Hematopoietic multipotent progenitor cell treated with erythropoietin and hydrocortisone succinate and interleukin-3 and kit ligand, for 15 days (in vitro differentiated cells): ENCODE results near the gene UROD.
"Not testable (repeated sequence)": the region's sequence is repeated elsewhere in the genome, so short reads cannot be mapped to it uniquely, and the experiment has no call there.

Experiments used
- DNase-seq: peaks from one replicate; pipeline ENCODE4 v3.0.0-alpha.2; 2015; ENCODE audit warnings: low spot score

The UROD gene

DNA sequence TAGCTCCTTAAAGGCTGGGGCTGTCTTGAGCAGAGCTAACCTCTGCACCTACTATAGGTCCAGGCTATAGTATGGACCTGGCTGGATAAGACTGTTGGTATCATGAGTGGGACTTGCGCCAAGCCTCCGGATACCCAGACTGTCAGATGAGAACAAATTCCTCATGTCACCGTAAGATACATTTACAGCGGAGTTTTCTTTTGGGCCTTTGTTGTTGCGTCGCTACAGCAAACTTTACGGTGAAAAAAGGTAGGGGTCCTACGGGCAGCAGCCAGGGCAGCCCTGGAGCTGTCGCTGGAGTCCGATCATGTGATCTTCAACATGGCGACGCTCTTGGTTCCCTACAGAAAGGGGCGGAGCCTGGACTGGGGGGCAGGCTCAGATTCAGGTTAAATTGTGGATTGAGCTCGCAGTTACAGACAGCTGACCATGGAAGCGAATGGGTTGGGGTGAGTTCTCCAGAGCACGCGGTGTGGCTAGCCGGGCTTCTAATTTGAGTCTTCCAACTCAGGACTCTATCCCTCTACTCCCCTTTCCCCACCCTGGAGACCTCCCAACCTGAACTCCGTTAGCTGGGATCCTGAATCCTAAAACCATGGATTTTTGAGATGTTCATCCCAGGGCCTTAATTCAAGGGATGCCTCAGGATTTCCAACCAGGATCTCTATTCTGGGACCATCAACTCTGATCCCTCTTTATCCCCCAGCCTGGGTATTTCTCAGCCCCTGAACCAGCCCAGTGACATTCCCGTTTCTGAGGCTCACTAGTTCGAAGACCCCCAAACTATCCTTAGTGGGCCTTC is at the start of gene UROD:
UROD (plus strand) TSS at position 418 of the 802 bp plus-strand sequence; CDS start at position 430, 12 bp downstream.
- peak; percentile 98 for DNase-seq

DNA sequence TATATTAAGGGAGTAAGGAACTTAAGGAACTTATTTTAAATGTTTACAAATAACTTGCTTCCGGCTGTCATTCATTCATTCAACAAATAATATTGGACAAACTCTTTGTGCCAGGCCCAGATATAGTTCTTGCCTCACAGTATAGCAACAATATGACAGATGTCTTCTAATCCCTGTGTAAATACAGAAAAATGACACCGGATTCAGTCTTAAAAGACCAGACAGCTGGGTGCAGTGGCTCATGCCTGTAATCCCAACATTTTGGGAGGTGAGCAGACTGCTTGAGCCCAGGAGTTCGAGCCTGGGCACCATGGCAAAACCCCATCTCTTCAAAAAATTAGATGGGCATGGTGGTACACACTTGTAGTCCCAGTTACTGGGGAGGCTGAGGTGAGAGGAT is 49.3 kb upstream of the UROD start:
- DNase-seq, result no peak

DNA sequence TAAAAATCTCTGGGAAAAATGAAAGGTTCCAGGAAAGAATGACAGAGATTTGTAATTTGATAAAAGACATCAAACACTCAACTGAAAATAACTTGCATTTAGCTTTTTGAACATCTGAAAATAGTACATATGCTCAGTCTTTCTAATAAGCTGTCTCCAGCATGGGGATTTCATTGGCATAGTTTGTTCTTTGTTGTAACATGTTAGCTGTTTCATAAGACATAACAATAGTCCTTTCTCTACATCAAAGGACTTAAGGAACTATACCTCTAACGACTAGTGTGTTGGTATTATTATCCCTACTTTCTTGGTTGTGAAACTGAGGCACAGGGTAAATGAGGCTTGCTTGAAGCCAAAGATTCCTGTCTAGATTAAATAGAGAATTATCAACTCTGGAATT is 47.7 kb upstream of the UROD start:
- DNase-seq, result no peak

DNA sequence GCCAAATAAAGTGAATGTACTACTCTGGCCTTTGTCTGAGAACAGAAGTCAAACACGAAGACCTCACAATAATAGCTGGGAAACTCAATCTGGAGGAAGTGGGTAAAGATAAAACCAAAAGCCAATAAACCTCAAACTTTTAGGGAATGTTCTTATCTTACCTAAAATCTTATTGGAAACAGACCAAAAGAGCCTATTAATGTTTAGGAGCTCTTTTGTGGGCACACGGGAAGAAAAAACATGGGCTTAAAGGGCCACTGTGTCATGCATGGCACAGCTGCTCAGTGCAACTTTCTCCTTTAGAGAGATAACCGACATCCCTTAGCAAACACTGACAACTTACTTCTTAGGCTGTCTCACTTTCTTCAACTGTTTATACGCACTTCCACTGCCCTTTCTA is 41.7 kb upstream of the UROD start:
- DNase-seq, result no peak

- no peak for DNase-seq
Observed at GRCh38 chr1:44973645-44974044, 38.4 kb upstream of the UROD start.

GRCh38 chr1:44976252-44976651 is 35.8 kb upstream of the UROD start:
- no peak for DNase-seq

- not testable (repeated sequence) for DNase-seq
Observed at GRCh38 chr1:44977372-44977771, 34.7 kb upstream of the UROD start.

- peak; percentile 57 for DNase-seq
Observed at GRCh38 chr1:44985747-44986359, 26.2 kb upstream of the UROD start.

DNA sequence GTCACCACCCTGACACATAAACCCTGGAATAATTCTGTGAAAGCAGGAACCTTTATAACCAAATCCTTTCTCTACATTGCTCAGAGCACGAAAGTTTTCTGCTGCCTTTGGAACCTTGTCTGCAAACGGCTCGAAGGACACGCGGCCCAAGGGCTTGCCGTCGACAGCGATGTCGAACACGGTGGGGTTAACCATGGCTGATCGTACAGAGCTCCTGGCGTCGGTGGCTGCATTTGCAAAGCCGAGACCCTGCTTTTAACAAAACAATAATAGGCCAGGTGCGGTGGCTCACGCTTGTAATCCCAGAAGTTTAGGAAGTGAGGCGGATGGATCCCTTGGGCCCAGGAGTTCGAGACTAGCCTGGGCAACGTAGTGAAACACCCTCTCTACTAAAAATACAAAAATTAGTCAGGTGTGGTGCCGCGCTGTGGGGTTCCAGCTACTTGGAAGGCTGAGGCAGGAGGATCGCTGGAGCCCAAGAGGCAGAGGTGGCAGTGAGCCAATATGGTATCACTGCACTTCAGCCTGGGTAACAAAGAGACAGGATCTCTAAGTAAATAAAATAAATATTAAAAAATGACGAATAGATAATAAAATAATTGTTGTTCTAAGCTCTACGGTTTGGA is 23.4 kb upstream of the UROD start:
- no peak for DNase-seq

- DNase-seq, result no peak
Observed at GRCh38 chr1:44994309-44994898, 17.6 kb upstream of the UROD start.

- no peak for DNase-seq
Observed at GRCh38 chr1:44995467-44996238, 16.4 kb upstream of the UROD start.

DNA sequence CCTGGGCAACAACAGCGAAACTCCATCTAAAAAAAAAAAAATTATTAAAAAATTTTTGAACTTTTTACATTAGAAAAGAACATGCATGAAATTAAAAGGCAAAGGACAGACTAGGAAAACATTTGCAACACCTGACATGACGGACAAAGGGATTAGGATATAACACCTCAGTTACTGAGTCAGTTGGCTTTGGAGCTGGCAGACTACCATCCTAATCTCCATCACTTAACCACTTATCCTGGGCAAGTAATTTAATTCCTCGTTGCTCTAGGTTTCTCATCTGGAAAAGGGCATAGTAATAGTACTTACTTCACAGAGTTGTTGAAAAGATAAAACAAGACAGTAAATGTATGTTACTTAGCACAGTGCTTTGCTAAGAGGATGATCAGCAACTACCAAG is 12.8 kb upstream of the UROD start:
- DNase-seq, result no peak

DNA sequence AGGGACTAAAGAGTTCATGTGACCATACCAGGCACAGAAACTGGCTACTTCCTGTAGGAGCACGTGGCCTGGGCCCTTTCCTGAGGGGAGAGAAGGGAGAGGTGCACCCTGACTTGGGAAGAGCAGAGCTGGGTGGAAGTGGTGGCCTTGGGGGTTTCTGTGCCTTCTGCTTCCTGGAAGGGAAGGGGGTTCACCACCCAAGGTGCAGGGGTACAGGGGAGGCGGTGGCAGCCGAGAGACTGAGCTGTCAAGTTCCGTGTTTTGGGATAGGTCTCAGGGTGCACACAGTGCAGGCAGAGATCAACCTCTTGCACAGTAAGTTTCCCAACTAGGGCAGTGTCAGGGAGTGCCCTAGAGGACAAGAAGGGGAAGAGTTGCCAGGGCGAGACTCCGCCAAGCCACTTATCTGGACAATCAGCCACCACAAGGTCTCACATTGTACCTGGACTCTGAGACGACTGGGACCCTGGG is 11.0 kb upstream of the UROD start:
- no peak for DNase-seq

DNA sequence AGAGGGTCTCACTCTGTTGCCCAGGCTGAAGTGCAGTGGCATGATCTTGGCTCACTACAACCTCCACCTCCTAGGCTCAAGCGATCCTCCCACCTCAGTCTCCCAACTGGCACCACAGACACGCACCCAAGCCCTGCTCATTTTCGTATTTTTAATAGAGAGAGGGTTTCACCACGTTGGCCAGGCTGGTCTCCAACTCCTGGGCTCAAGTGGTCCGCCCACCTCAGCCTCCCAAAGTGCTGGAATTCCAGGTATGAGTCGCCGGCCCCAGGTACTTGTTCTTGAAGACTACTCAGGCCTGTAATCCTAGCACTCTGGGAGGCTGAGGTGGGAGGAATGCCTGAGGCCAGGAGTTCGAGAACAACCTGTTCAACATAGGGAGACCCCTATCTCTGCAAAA is 10.5 kb upstream of the UROD start:
- DNase-seq, result not testable (repeated sequence)

DNA sequence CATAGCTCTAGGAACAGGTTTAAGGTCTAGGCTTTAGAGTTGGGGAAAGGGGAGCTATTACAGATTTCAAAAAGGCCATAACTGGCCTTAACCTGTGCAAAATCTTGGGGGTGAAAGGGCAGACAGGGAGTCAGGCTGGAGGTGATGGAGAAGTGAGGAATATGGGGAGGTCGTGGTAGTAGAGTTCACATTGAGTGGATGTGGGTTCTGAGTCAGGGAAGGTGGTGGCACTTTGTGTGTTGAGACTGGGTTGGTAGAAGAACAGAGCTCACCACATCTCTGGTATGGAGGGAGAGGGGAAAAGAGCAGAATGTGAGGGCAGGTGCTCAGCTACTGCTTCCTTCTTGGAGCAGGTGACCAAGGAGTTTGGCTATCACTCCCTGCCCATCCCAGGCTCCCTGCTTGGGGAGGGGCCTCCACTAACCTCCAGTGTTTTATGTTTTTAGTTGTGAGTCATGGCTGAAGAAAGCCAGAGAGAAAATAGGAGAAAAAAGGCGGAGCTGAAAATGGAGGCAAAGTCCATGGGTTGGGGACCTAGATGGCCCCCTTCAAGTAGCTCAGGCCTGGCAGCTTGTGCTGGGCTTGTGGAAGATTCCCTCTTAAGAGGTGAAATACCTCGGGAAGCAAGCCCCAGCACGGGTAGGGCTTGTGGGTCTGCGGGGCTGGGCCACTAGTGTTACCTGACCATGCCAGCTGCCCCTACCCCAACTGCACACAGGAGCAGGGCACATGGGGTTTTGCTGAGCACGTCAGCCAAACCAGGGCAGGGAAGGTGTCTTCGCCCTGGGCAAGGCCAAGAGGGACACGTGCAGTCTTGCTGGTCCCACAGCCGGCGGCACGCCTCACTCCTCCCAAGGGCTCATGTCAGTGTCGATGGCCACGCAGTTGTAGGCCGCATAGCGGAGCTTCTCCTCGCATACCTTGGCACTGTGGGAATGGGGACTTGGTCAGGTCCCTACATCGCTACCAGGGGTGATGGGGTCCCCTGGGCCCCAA is 9.1 kb upstream of the UROD start:
- no peak for DNase-seq

GRCh38 chr1:45003741-45004140 is 8.3 kb upstream of the UROD start:
- DNase-seq, result no peak

- no peak for DNase-seq
Observed at GRCh38 chr1:45004281-45004920, 7.7 kb upstream of the UROD start.

- DNase-seq, result no peak
Observed at GRCh38 chr1:45005761-45006160, 6.3 kb upstream of the UROD start.

- no peak for DNase-seq
Observed at GRCh38 chr1:45007311-45007710, 4.7 kb upstream of the UROD start.

DNA sequence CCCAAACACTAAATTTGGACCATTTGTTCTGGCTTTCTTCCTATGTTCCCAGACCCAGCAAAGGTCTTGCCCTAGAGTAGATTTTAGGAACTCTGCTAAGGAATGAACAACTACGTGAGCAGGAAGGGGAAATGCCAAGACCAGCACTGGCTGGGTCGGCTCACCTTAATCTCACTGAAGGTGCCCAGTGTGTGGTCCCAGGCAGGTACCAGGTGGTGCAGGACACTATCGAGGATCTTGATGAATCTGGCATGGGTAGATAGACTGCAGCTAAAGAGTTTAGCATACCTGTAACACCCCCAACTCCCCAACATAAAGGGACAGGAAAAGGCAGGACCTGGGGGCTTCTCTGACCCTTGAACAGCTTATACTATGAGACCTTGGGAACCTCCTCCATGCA is 4.0 kb upstream of the UROD start:
- no peak for DNase-seq
